ENCODE results near the gene PSG1.
"Not testable (repeated sequence)": the region's sequence is repeated elsewhere in the genome, so short reads cannot be mapped to it uniquely, and the experiment has no call there.

The PSG1 gene
- total RNA-seq: 0 reads per million in 2 donors

GRCh38 chr19:42879613-42880012 is at the start of gene PSG1:
Gene PSG1 (minus strand): TSS chr19:42879713. CDS start chr19:42879581, 132 bp downstream.
- no peak for DNase-seq

- DNase-seq: no peak
These were observed 49.4 kb upstream of the PSG1 start for GRCh38 chr19:42928896-42929295.

- no peak for DNase-seq
These were observed 47.3 kb upstream of the PSG1 start for GRCh38 chr19:42926781-42927180.

GRCh38 chr19:42923106-42923505 is 43.6 kb upstream of the PSG1 start:
- not testable (repeated sequence) for DNase-seq

- DNase-seq: not testable (repeated sequence)
These were observed 41.5 kb upstream of the PSG1 start for GRCh38 chr19:42920971-42921370.

- DNase-seq: no peak
These were observed 40.2 kb upstream of the PSG1 start for GRCh38 chr19:42919757-42920079.

- not testable (repeated sequence) for DNase-seq
These were observed 39.7 kb upstream of the PSG1 start for GRCh38 chr19:42919070-42919756.

GRCh38 chr19:42918377-42919069 is 39.0 kb upstream of the PSG1 start:
- not testable (repeated sequence) for DNase-seq

GRCh38 chr19:42917634-42918033 is 38.1 kb upstream of the PSG1 start, which contains the start of gene PSG6:
Gene PSG6 (minus strand): TSS chr19:42917894. CDS start chr19:42917792, 102 bp downstream.
- not testable (repeated sequence) for DNase-seq

GRCh38 chr19:42916931-42917330 is 37.4 kb upstream of the PSG1 start:
- not testable (repeated sequence) for DNase-seq

- DNase-seq: not testable (repeated sequence)
These were observed 34.0 kb upstream of the PSG1 start for GRCh38 chr19:42913516-42913915.

- not testable (repeated sequence) for DNase-seq
These were observed 33.4 kb upstream of the PSG1 start for GRCh38 chr19:42912941-42913340.

GRCh38 chr19:42911731-42912130 is 32.2 kb upstream of the PSG1 start:
- not testable (repeated sequence) for DNase-seq

- DNase-seq: not testable (repeated sequence)
These were observed 26.6 kb upstream of the PSG1 start for GRCh38 chr19:42906162-42906561.

GRCh38 chr19:42900561-42900960 is 21.0 kb upstream of the PSG1 start:
- DNase-seq: not testable (repeated sequence)

GRCh38 chr19:42899674-42900073 is 20.2 kb upstream of the PSG1 start:
- not testable (repeated sequence) for DNase-seq

- DNase-seq: not testable (repeated sequence)
These were observed 19.6 kb upstream of the PSG1 start for GRCh38 chr19:42899110-42899509.

- not testable (repeated sequence) for DNase-seq
These were observed 19.1 kb upstream of the PSG1 start for GRCh38 chr19:42898656-42899055.

- DNase-seq: not testable (repeated sequence)
These were observed 18.2 kb upstream of the PSG1 start for GRCh38 chr19:42897729-42898128.

- DNase-seq: not testable (repeated sequence)
These were observed 10.9 kb upstream of the PSG1 start for GRCh38 chr19:42890446-42890845.

GRCh38 chr19:42887876-42888445 is 8.4 kb upstream of the PSG1 start:
- not testable (repeated sequence) for DNase-seq

- DNase-seq: not testable (repeated sequence)
These were observed 3.2 kb upstream of the PSG1 start for GRCh38 chr19:42882730-42883129.

GRCh38 chr19:42882010-42882409 is 2.5 kb upstream of the PSG1 start:
- not testable (repeated sequence) for DNase-seq

GRCh38 chr19:42881279-42881678 is 1.8 kb upstream of the PSG1 start:
- not testable (repeated sequence) for DNase-seq

Data from T-helper 2 cell (primary cell).